Measurements from ENCODE around the gene JARID2. TPM values are rescaled to one million over a fixed set of nuclear protein-coding genes. Genes with fewer than 3 reads are reported as not detected.

JARID2 gene
- total and polyA plus RNA-seq, 9 of the 15 experiments (the other 6 are each of a cell fraction or from before 2014, with no cell fraction given) = 5.0 to 29.0 (median 15.6) TPM

- Histone ChIP-seq H3K27me3 (ENCODE audit: control insufficient read depth in 2 of 2, insufficient read depth in 2 of 2, low read length in 2 of 2) (no peaks in the 10 kb centered on the region), H3K9me1 (ENCODE audit: control insufficient read depth, insufficient read depth, low read length) (peaks cover 5% of the 10 kb centered on the region), H3K9ac (ENCODE audit: insufficient read depth in 1 of 2, low read depth in 2 of 2, low read length in 2 of 2) (peak overlapping the region in 1 of 2 experiments; percentile 51; a peak in 1 of 4 replicates), H3K9me3 (replicated peaks; ENCODE audit: control insufficient read depth, insufficient read depth, low read depth, low read length) (no peaks in the 10 kb centered on the region), H3K79me2 (ENCODE audit: control insufficient read depth, insufficient read depth, low read length) (peaks cover 9% of the 10 kb centered on the region; the same call in 1 of the 3 replicates), H3K36me3 (ENCODE audit: control insufficient read depth, insufficient read depth, low read length) (peaks cover 53% of the 10 kb centered on the region; the same call in 2 of the 3 replicates), H3K4me3 (no peak overlapping the region), H4K20me1 (replicated peaks; ENCODE audit: control insufficient read depth, insufficient read depth, low read length) (peaks cover 6% of the 10 kb centered on the region; the same call in 1 of the 2 replicates), H2AFZ (ENCODE audit: low read depth, low read length) (no peak overlapping the region), H3K27ac (ENCODE audit: extremely low read depth, low read depth, low read length) (no peak overlapping the region), H3K4me2 (ENCODE audit: insufficient read depth, low read length) (no peak overlapping the region), H3K4me1 (replicated peaks in 1 of 2; ENCODE audit: control insufficient read depth in 2 of 2, insufficient read depth in 2 of 2, low read length in 2 of 2) (peaks cover 2 to 5% of the 10 kb centered on the region in 2 experiments; a peak in 3 of 5 replicates)
- DNase-seq (ENCODE audit: extremely low read depth in 1 of 4, low spot score in 3 of 4) (no peak), FAIRE-seq (no peak), ATAC-seq (no peak)
- BruUV-seq (replicated peaks) = no TSS peak
- in situ Hi-C loops (cut with MboI) (no loop called here), intact Hi-C loops (cut with micrococcal nuclease) (no loop called here)
- ChIA-PET POLR2A (no interaction called here), CTCF (ENCODE audit: low intra/inter-chr PET ratio) (interaction anchor here (0.6 kb wide), 1 partner anchor 622 kb away, joined by 3 read pairs; no protein-coding TSS in a partner anchor)
- 84% methylated on average over 14 of the region's 14 CpGs for WGBS (ENCODE audit: insufficient coverage, low coverage, missing lambda C conversion rate)
- TF ChIP-seq SIRT6 (IDR thresholded peaks at IDR 0.05; ENCODE audit: low read depth, low read length) = no peak
- no peak for TF ChIP-seq ZFPM2 (CRISPR knock-in tag; IDR thresholded peaks at IDR 0.05)
- TF ChIP-seq CEBPB (tag; IDR thresholded peaks at IDR 0.05) = no peak
- TF ChIP-seq MEIS2 (IDR thresholded peaks at IDR 0.05; ENCODE audit: partially characterized antibody) = no peak
- 0 out of 2 replicates have a peak, but pooled peaks have one; percentile 17 for TF ChIP-seq USF1 (CRISPR knock-in tag; IDR thresholded peaks at IDR 0.05)
- TF ChIP-seq TSC22D4 (tag; IDR thresholded peaks at IDR 0.05) = no peak
- TF ChIP-seq STAT6 (CRISPR knock-in tag; IDR thresholded peaks at IDR 0.05) = no peak
- TF ChIP-seq GATAD2A (IDR thresholded peaks at IDR 0.05) = no peak
- TF ChIP-seq ZNF75A (CRISPR knock-in tag; IDR thresholded peaks at IDR 0.05) = no peak
- 0 out of 2 replicates have a peak, but pooled peaks have one; percentile 56 for TF ChIP-seq PRMT5 (CRISPR knock-in tag; IDR thresholded peaks at IDR 0.05)
- TF ChIP-seq ZNF717 (CRISPR knock-in tag; IDR thresholded peaks at IDR 0.05) = no peak
- TF ChIP-seq ZBTB26 (CRISPR knock-in tag; IDR thresholded peaks at IDR 0.05) = no peak
- no peak for TF ChIP-seq XRCC3 (IDR thresholded peaks at IDR 0.05)
- no peak for TF ChIP-seq PTRF (tag; IDR thresholded peaks at IDR 0.05)
- no peak for TF ChIP-seq ZNF165 (CRISPR knock-in tag; IDR thresholded peaks at IDR 0.05; ENCODE audit: borderline replicate concordance)
- TF ChIP-seq KDM4B (IDR thresholded peaks at IDR 0.05; ENCODE audit: borderline replicate concordance in 2 of 2, low read depth in 1 of 2) = no peak
- TF ChIP-seq MAX (CRISPR knock-in tag; IDR thresholded peaks at IDR 0.05) = peak; percentile 28; the same call in 1 of the 2 replicates
- TF ChIP-seq ZNF175 (CRISPR knock-in tag; IDR thresholded peaks at IDR 0.05; ENCODE audit: low read depth) = no peak
These were observed 243.5 kb downstream of the JARID2 start for GRCh38 chr6:15489261-15489962.

Data from K562 (cell line).